HepG2 (cell line): ENCODE measurements around the gene UGT1A3. TPM values are rescaled to one million over a fixed set of nuclear protein-coding genes. Genes with fewer than 3 reads are reported as not detected.

Source experiments
- HNF1A ChIP-seq, 2 experiments: sonication (generic) in 1 of 2; formaldehyde crosslinking in 1 of 2; IDR thresholded peaks; 2 replicates each; pipeline versions ENCODE4 v1.4.0 to v1.6.1; 2016 to 2020; ENCODE audit warnings: borderline replicate concordance in 1 of 2, low read depth in 1 of 2, mild to moderate bottlenecking in 1 of 2, missing genetic modification reagents in 1 of 2
- JUN ChIP-seq: sonication (generic); formaldehyde crosslinking; IDR thresholded peaks from 2 replicates; pipeline ENCODE4 v1.4.0; 2020; ENCODE audit warnings: mild to moderate bottlenecking, missing genetic modification reagents
- KDM5A ChIP-seq: fragments of 200-600 bp; sonication (generic); IDR thresholded peaks from 2 replicates; pipeline ENCODE4 v1.7.0; 2018; ENCODE audit warnings: antibody characterized with exemption, mild to moderate bottlenecking, low read length, borderline replicate concordance
- PAWR ChIP-seq: sonication (generic); formaldehyde crosslinking; IDR thresholded peaks from 2 replicates; pipeline ENCODE4 v1.4.0; 2020; ENCODE audit warnings: missing genetic modification reagents, mild to moderate bottlenecking, borderline replicate concordance
- REXO4 ChIP-seq: sonication (generic); formaldehyde crosslinking; IDR thresholded peaks from 2 replicates; pipeline ENCODE4 v1.8.0; 2022; ENCODE audit warnings: missing genetic modification reagents, mild to moderate bottlenecking, borderline replicate concordance
- SNAPC4 ChIP-seq: sonication (generic); formaldehyde crosslinking; IDR thresholded peaks from 2 replicates; pipeline ENCODE4 v1.4.0; 2020; ENCODE audit warnings: mild to moderate bottlenecking, missing genetic modification reagents
- SPEN ChIP-seq: sonication (generic); formaldehyde crosslinking; IDR thresholded peaks from 2 replicates; pipeline ENCODE4 v1.5.1; 2020; ENCODE audit warnings: low read depth, mild to moderate bottlenecking, missing genetic modification reagents
- STAT5B ChIP-seq: sonication (generic); formaldehyde crosslinking; IDR thresholded peaks from 2 replicates; pipeline ENCODE4 v1.4.0; 2020; ENCODE audit warnings: missing genetic modification reagents
- STAT6 ChIP-seq: sonication (generic); formaldehyde crosslinking; IDR thresholded peaks from 2 replicates; pipeline ENCODE4 v1.4.0; 2020; ENCODE audit warnings: missing genetic modification reagents, mild to moderate bottlenecking, borderline replicate concordance
- TBL1XR1 ChIP-seq: fragments of 150-350 bp; IDR thresholded peaks from 2 replicates; pipeline ENCODE4 v1.6.1; 2014; ENCODE audit warnings: borderline replicate concordance, low read length; ENCODE audit not compliant: partially characterized antibody
- TEAD2 ChIP-seq: sonication (generic); formaldehyde crosslinking; IDR thresholded peaks from 2 replicates; pipeline ENCODE4 v1.9.0; 2021; ENCODE audit warnings: missing genetic modification reagents
- YEATS4 ChIP-seq: sonication (generic); formaldehyde crosslinking; IDR thresholded peaks from 2 replicates; pipeline ENCODE4 v1.4.0; 2020; ENCODE audit warnings: missing genetic modification reagents, borderline replicate concordance
- ZC3H4 ChIP-seq: sonication (generic); formaldehyde crosslinking; IDR thresholded peaks from 2 replicates; pipeline ENCODE4 v1.4.0; 2020; ENCODE audit warnings: missing genetic modification reagents, borderline replicate concordance
- ZNF383 ChIP-seq: sonication (generic); formaldehyde crosslinking; IDR thresholded peaks from 2 replicates; pipeline ENCODE4 v1.4.0; 2020; ENCODE audit warnings: missing genetic modification reagents, mild to moderate bottlenecking, borderline replicate concordance
- ZNF652 ChIP-seq: IDR thresholded peaks from 2 replicates; pipeline ENCODE4 v1.6.1; 2016; ENCODE audit warnings: low read depth, borderline replicate concordance
- ZNF788 ChIP-seq: sonication (generic); formaldehyde crosslinking; IDR thresholded peaks from 2 replicates; pipeline ENCODE4 v1.5.0; 2020; ENCODE audit warnings: mild to moderate bottlenecking, missing genetic modification reagents, borderline replicate concordance
- polyA plus RNA-seq, 8 experiments: library from polyadenylated mRNA; depleted of rRNA in 3 of 8; stranded (reverse) in 7 of 8; unstranded in 1 of 8; fragments of >200 nt; fragmentation: Illumina TruSeq in 4 of 8; extraction: Trizol in 4 of 8; gene quantifications; 2 replicates each; pipeline versions ENCODE4 v1.2.1 to v1.2.3, GENCODE V29; 2011 to 2016; ENCODE audit warnings: low read depth in 4 of 8, missing spikeins in 1 of 8, mixed read lengths in 1 of 8; ENCODE audit not compliant: insufficient read depth in 1 of 8
- total RNA-seq, 5 experiments: library from RNA; depleted of rRNA; stranded (reverse); fragments of >200 nt; fragmentation: Illumina TruSeq; extraction: Trizol; gene quantifications; 2 replicates each; pipeline ENCODE4 v1.2.3, GENCODE V29; 2016; ENCODE audit warnings: low read depth in 1 of 5

Gene UGT1A3
- total and polyA plus RNA-seq, 2 of the 13 experiments (the other 11 are each of a cell fraction or from before 2014, with no cell fraction given) = not detected

- TF ChIP-seq SNAPC4 (CRISPR knock-in tag) (no peak), TEAD2 (CRISPR knock-in tag) (no peak), YEATS4 (CRISPR knock-in tag) (no peak; the same call in 1 of the 2 replicates), ZNF652 (CRISPR knock-in tag) (peak; percentile 57; the same call in 1 of the 2 replicates), HNF1A (IDR thresholded peaks at IDR 0.05; ENCODE audit: low read depth) (peak; percentile 98), HNF1A (CRISPR knock-in tag; IDR thresholded peaks at IDR 0.05; ENCODE audit: borderline replicate concordance) (peak; percentile 98), SPEN (peak; percentile 63; the same call in 1 of the 2 replicates), STAT5B (CRISPR knock-in tag) (peak; percentile 32; the same call in 1 of the 2 replicates), PAWR (CRISPR knock-in tag) (no peak), STAT6 (CRISPR knock-in tag) (no peak), REXO4 (CRISPR knock-in tag) (no peak), ZNF788 (CRISPR knock-in tag) (peak; percentile 32; the same call in 1 of the 2 replicates), TBL1XR1 (peak; percentile 100), JUN (CRISPR knock-in tag) (peak; percentile 81), ZNF383 (CRISPR knock-in tag) (no peak), KDM5A (no peak), ZC3H4 (no peak)
Measured at GRCh38 chr2:233756429-233757081, 27.7 kb downstream of the UGT1A3 start (continued).
